ENCODE data around the gene BCR. TPM values are rescaled to one million over a fixed set of nuclear protein-coding genes. Genes with fewer than 3 reads are reported as not detected.

Gene BCR
- total and polyA plus RNA-seq, 2 of the 13 experiments (the other 11 are each of a cell fraction or from before 2014, with no cell fraction given) = 19.9 to 33.6 TPM

- TF ChIP-seq PATZ1 (CRISPR knock-in tag; IDR thresholded peaks at IDR 0.05) (peak; percentile 37; the same call in 1 of the 2 replicates), THAP9 (CRISPR knock-in tag; IDR thresholded peaks at IDR 0.05; ENCODE audit: borderline replicate concordance) (no peak), ZNF274 (CRISPR knock-in tag; IDR thresholded peaks at IDR 0.05) (no peak), ZNF691 (CRISPR knock-in tag; IDR thresholded peaks at IDR 0.05; ENCODE audit: borderline replicate concordance, low read depth) (no peak; the same call in 1 of the 2 replicates), ZNF598 (CRISPR knock-in tag; IDR thresholded peaks at IDR 0.05; ENCODE audit: borderline replicate concordance) (0 out of 2 replicates have a peak, but pooled peaks have one; percentile 46), ESRRA (CRISPR knock-in tag; IDR thresholded peaks at IDR 0.05; ENCODE audit: low read depth) (no peak), NFATC3 (CRISPR knock-in tag; IDR thresholded peaks at IDR 0.05) (peak; percentile 82; the same call in 1 of the 2 replicates), ZNF574 (CRISPR knock-in tag; IDR thresholded peaks at IDR 0.05) (peak; percentile 35; the same call in 1 of the 2 replicates), TMF1 (CRISPR knock-in tag; IDR thresholded peaks at IDR 0.05; ENCODE audit: low read depth) (no peak), ZNF33B (CRISPR knock-in tag; IDR thresholded peaks at IDR 0.05) (peak; percentile 82; the same call in 1 of the 2 replicates), THAP11 (CRISPR knock-in tag; IDR thresholded peaks at IDR 0.05) (no peak), CTCF (CRISPR knock-in tag; IDR thresholded peaks at IDR 0.05) (peak; percentile 97), IRF9 (CRISPR knock-in tag; IDR thresholded peaks at IDR 0.05; ENCODE audit: borderline replicate concordance) (0 out of 2 replicates have a peak, but pooled peaks have one; percentile 18), ONECUT2 (CRISPR knock-in tag; IDR thresholded peaks at IDR 0.05) (no peak), PLRG1 (conservative IDR thresholded peaks at IDR 0.05) (no peak), U2AF1 (optimal IDR thresholded peaks at IDR 0.05; ENCODE audit: low read depth, low read length) (no peak), CBFB (CRISPR knock-in tag; IDR thresholded peaks at IDR 0.05) (no peak)
Observed at GRCh38 chr22:23178512-23179254, 1.6 kb upstream of the BCR start (continued).
